NCI-H526 (cell line): Measurements from ENCODE around the gene PLSCR3.
"Not testable (repeated sequence)": the region's sequence is repeated elsewhere in the genome, so short reads cannot be mapped to it uniquely, and the experiment has no call there.

Experiments used
- DNase-seq, 2 experiments: peaks; one replicate each; lab custom pipeline; 2025; lab: John Stamatoyannopoulos, UW

PLSCR3 gene

GRCh38 chr17:7380855-7381683 lies 13.3 kb downstream of the PLSCR3 start, which contains the start of gene TNK1:
Gene TNK1 (plus strand): TSS chr17:7381089. CDS start chr17:7382927, 1,838 bp downstream.
- DNase-seq = peak in 1 of 2 experiments; percentile 48

DNA sequence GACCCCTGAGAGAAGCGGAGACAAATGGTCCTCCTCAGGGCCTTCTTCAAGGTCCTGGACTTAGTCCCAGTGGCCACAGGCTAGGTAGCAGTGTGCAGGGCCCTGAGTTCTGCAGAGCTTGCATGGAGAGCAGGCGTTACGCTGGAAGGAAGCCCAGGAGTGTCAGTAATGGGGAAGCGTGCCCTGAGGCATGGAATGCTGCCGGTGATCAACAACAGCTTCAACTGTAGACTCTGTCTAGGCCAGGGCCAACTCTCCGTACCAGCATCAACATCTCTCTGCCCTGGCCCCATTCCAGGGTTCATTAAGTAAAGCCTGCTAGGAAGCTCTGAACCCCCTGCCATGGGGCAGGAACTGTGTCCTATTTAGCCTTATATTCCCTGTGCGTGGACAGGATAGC lies 14.0 kb downstream of the PLSCR3 start:
- DNase-seq = no peak

DNA sequence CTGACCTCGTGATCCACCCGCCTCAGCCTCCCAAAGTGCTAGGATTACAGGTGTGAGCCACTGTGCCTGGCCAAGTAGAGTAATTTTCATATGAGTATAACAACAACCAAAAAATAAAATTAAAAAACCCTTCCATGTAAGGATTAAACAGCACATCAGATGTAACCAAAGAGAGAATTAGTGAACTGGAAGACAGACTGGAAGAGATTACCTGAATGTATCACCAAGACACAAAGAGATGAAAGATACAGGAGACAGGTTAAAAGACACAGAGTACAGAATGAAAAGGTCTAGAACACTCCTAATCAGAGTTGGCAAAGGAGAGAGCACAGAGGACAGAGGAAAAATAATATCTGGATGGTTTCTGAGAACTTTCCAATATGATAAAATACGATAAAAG lies 15.2 kb downstream of the PLSCR3 start:
- DNase-seq = no peak

GRCh38 chr17:7374353-7374752 lies 20.0 kb downstream of the PLSCR3 start:
- DNase-seq = no peak

DNA sequence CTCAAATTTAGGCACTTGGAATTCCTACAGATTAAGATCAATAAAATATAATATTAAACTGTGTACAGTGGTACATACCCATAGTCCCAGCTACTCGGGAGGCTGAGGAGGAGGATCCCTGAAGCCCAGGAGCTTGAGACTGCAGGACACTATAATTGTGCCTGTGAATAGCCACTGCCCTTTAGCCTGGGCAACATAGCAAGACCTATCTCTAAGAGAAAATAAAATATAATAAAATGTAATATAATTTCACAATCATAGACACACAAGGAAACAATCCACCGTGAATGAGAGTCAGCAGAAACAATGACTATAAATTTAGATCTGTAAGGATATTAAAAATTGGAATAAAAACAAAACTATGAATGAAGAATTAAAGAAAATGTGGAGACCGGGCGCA lies 23.5 kb downstream of the PLSCR3 start:
- DNase-seq = no peak

DNA sequence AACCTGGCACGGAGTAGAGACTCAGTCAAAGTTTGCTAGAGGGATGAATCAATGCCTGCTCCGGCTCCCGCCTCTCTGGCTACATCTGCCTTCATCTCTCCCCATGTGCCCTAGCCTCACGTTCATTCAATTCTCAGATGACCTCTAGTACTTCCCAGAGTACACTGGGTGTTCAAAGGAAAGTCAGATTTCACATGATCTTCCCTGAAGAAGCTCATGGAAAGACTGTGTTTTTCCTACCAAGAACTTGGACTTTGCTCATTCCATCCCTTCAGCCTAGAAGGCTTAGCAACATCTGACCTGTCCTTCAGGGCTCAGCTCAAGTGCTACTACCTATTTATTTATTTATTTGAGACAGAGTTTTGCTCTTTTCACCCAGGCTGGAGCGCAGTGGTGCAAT lies 24.5 kb downstream of the PLSCR3 start:
- no peak for DNase-seq

DNA sequence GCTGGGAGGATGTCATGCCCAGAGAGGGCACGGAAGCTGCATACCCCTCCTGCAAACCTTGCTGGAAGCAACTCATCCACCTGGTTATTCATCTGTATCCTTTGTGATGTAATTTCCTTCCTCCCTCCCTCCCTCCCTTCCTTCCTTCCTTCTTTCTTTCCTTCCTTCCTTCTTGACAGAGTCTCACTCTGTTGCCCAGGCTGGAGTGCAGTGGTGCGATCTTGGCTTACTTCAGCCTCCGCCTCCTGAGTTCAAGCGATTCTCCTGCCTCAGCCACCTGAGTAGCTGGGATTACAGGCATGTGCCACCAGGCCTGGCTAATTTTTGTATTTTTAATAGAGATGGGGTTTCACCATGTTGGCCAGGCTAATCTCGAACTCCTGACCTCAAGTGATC lies 25.7 kb downstream of the PLSCR3 start:
- not testable (repeated sequence) for DNase-seq

GRCh38 chr17:7367918-7368598 lies 26.3 kb downstream of the PLSCR3 start:
- DNase-seq = no peak

- no peak for DNase-seq
Observed at GRCh38 chr17:7367083-7367482, 27.2 kb downstream of the PLSCR3 start.

DNA sequence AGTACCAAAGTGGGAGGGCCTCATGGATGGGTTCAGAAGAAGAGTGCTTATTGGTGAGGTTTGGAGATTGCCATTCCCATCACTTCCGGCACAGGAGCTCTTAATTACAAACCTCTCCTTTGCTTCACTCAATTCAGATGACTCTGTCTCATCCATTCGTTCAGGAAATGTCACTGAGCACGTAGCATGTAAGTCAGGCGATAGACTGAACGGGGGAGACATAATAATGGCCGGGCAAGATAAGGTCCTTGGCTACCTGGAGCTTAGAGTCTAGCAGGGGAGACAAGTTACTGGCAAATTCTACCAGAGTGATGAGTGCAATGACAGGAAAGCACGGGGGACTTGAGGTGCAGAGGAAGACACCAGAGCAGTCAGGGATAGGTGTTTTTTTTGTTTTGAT lies 28.4 kb downstream of the PLSCR3 start:
- DNase-seq = not testable (repeated sequence)

DNA sequence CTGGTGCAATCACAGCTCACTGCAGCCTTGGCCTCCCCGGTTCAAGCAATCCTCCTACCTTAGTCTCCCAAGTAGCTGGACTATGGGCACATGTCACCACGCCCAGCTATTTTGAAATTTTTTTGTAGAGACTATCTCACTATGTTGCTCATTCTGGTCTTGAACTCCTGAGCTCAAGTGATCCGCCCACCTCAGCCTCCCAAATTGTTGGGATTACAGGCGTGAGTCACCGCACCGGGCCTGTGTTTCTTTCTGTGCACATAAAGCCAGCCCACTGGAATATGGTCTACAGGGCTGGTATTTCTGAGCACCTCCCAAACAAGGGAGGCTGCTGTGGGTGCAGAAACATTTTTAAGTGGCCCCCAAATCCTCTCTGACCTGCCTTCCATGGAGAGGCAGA lies 31.0 kb downstream of the PLSCR3 start:
- no peak for DNase-seq

DNA sequence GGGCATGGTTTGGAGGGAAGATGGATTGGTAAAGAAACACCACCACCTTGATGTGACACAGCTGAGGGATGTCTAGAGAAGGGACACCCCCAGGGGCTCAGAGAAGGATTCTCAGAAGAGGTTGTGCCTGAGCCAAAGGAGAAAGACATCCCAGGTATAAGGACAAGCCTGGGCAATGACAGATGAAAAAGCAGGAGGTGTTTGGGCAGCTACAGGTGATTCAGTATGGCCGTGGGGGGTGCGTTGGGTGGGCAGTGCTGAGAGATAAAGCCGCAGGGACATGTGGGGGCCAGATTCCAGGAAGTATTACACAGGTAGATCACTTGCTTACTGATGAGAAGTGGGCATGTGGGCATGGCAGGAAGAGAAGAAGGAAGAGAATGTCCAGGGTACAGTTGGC lies 32.4 kb downstream of the PLSCR3 start:
- no peak for DNase-seq

DNA sequence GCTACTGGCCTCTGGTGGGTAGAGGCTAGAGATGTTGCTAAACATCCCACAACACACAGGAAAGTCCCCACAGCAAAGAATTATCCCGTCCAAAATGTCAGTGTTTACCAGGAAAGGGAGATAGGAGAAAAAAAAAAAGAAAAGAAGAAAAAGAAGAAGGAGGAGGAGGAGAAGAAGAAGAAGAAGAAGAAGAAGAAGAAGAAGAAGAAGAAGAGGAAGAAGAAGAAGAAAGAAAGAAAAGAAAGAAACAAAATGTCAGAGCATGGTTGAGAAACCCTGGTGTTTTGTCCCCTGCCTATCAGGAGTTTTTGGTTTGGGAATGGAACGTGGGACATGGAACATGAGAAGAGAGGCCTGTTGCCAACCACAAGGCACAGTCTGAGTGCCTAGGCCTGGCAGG lies 36.9 kb downstream of the PLSCR3 start:
- DNase-seq = no peak

DNA sequence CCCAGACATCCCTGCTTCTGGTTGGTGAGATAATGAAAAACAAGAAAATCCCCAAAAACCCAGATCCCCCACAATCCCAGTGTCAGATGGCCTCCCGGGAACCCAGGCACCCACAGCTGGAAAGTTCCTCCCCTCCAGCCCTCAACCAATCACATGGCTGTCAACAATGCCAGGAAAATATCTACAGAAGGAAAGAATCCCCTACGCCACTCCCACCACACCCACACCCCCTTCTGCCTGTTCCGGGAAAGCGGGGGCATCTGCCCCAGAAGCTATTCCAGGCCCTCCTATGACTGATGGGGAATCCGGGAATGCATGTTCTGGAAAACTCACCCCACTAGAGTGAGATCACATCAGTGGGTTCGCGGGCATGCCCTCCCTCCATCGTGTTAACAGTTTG lies 37.6 kb downstream of the PLSCR3 start:
- DNase-seq = no peak

GRCh38 chr17:7356072-7356549 lies 38.2 kb downstream of the PLSCR3 start:
- peak; percentile 37 to 82 for DNase-seq

DNA sequence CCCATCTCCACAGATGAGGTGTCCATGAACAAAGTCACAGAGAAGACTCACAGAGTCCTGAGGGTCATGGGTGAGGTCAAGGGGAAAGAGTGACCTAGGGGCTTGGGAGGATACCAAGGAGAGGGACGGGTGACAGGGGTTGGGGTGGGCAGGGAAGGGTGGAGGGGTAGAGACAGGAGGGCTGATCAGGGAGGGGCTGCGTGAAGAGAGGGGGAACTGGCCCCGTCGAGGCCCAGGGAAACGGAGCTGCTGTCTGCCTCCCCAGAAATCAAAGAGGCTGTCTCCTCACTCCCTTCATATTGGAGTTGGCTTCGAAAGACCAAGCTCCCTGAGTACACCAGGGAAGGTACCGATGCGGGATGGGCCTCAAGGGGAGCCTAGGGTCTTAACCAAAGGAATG lies 38.8 kb downstream of the PLSCR3 start:
- no peak for DNase-seq

DNA sequence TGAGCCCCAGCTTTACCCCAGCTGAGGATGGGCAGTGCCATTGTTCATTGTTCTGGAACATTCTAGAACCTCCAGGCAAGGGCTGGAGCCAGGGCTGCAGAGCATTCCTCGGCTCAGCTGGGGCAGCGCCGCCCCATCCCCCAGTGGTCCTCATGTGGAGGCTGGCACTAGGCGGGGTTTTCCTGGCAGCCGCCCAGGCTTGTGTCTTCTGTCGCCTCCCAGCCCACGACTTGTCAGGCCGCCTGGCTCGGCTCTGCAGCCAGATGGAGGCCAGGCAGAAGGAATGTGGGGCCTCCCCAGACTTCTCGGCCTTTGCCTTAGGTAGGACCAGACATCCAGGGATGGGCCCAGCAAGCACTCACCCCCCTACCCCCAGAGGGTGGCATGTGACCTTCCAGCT lies 39.3 kb downstream of the PLSCR3 start, which contains the start of gene TMEM95:
Gene TMEM95 (plus strand): TSS at position 104 of the 400 bp plus-strand sequence. CDS start 49 bp downstream, at position 153.
- DNase-seq = no peak

- peak in 1 of 2 experiments; percentile 22 for DNase-seq
Observed at GRCh38 chr17:7354262-7354843, 40.0 kb downstream of the PLSCR3 start.

DNA sequence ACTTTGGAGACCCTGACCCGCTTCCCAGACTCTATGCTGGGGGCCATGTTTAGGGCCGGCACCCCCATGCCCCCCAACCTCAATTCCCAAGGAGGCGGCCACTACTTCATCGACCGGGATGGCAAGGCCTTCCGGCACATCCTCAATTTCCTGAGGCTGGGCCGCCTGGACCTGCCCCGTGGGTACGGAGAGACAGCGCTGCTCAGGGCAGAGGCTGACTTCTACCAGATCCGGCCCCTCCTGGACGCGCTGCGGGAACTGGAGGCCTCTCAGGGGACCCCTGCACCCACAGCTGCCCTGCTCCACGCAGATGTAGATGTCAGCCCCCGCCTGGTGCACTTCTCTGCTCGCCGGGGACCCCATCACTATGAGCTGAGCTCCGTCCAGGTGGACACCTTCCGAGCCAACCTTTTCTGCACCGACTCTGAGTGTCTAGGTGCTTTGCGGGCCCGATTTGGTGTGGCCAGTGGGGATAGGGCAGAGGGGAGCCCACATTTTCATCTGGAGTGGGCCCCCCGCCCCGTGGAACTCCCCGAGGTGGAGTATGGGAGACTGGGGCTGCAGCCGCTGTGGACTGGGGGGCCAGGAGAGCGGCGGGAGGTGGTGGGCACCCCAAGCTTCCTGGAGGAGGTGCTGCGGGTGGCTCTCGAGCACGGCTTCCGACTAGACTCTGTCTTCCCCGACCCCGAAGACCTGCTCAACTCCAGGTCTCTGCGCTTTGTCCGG lies 41.3 kb downstream of the PLSCR3 start:
- DNase-seq = no peak

- DNase-seq = no peak
Observed at GRCh38 chr17:7352503-7352889, 41.8 kb downstream of the PLSCR3 start.

GRCh38 chr17:7351665-7352502 lies 42.4 kb downstream of the PLSCR3 start, which contains the start of gene KCTD11:
Gene KCTD11 (plus strand): TSS chr17:7352162.
- peak in 1 of 2 experiments; percentile 76 for DNase-seq
